GM12878 (cell line): ENCODE data around the gene CDH4. TPM values are rescaled to one million over a fixed set of nuclear protein-coding genes. Genes with fewer than 3 reads are reported as not detected.

ENCODE experiments used
- ATAC-seq: fragments of 200-7000 bp; cut with Tn5 transposase; 3 replicates; pipeline ENCODE4 v1.9.1; 2020; ENCODE audit warnings: mild to moderate bottlenecking, moderate library complexity
- BruUV-seq: library from RNA; stranded (reverse); fragments of 400-500 nt; replicated peaks from 2 replicates; lab custom pipeline; 2021; lab: Mats Ljungman, UMichigan
- CTCF ChIA-PET: fragments of 300-600 bp; sonication (Branson Sonifier 250); formaldehyde crosslinking; extraction: SDS; loops from one replicate; lab custom pipeline; 2021; ENCODE audit warnings: inconsistent platforms; lab: Yijun Ruan, JAX
- POLR2A ChIA-PET: fragments of 350-600 bp; formaldehyde crosslinking; extraction: SDS; loops from one replicate; lab custom pipeline; 2021; ENCODE audit warnings: inconsistent platforms; lab: Charles Lee
- RAD21 ChIA-PET: fragments of 300-600 bp; sonication (Branson Sonifier 250); formaldehyde crosslinking; loops from one replicate; lab custom pipeline; 2023; ENCODE audit warnings: antibody characterized with exemption; ENCODE audit not compliant: unreplicated experiment; lab: Charles Lee
- SMC1A ChIA-PET: fragments of 300-600 bp; sonication (Branson Sonifier 250); formaldehyde crosslinking; loops from one replicate; lab custom pipeline; 2023; ENCODE audit not compliant: unreplicated experiment, uncharacterized antibody; lab: Charles Lee
- DNase-seq: peaks from one replicate; pipeline ENCODE4 v3.0.0-alpha.2; 2011; ENCODE audit warnings: low read depth, low spot score
- FAIRE-seq: peaks from 3 replicates; lab custom pipeline; 2011; peaks lifted over from hg19 to GRCh38; lab: Jason Lieb, UNC
- H2AFZ ChIP-seq: 2 replicates; pipeline ENCODE4 v1.6.0; 2011; ENCODE audit warnings: low read depth, low read length, control low read depth; ENCODE audit not compliant: control insufficient read depth
- H3K27ac ChIP-seq: 2 replicates; pipeline ENCODE4 v1.5.1; 2011; ENCODE audit warnings: control low read depth; ENCODE audit not compliant: control insufficient read depth, insufficient read depth
- H3K27me3 ChIP-seq, 2 experiments: replicated peaks in 1 of 2; 2 replicates each; pipeline versions ENCODE4 v1.6.0 to v1.6.1; 2011; ENCODE audit warnings: low read length in 1 of 2; ENCODE audit not compliant: control insufficient read depth in 2 of 2, insufficient read depth in 2 of 2
- H3K36me3 ChIP-seq, 2 experiments: 2 replicates each; pipeline ENCODE4 v1.5.1; 2011; ENCODE audit warnings: low read length in 1 of 2; ENCODE audit not compliant: control insufficient read depth in 2 of 2, insufficient read depth in 2 of 2
- H3K4me1 ChIP-seq: 2 replicates; pipeline ENCODE4 v1.6.1; 2011; ENCODE audit warnings: mild to moderate bottlenecking, low read length, moderate library complexity, mixed read lengths; ENCODE audit not compliant: control insufficient read depth, insufficient read depth
- H3K4me2 ChIP-seq: 2 replicates; pipeline ENCODE4 v1.6.0; 2011; ENCODE audit warnings: control low read depth; ENCODE audit not compliant: control insufficient read depth, insufficient read depth
- H3K4me3 ChIP-seq: fragments of 200-600 bp; sonication (generic); 2 replicates; pipeline ENCODE4 v1.5.1; 2016
- H3K79me2 ChIP-seq: 2 replicates; pipeline ENCODE4 v1.6.0; 2011; ENCODE audit warnings: low read length; ENCODE audit not compliant: control insufficient read depth, insufficient read depth
- H3K9ac ChIP-seq: 2 replicates; pipeline ENCODE4 v1.8.0; 2011; ENCODE audit warnings: low read length, control low read depth, mixed read lengths; ENCODE audit not compliant: control insufficient read depth, insufficient read depth
- H3K9me3 ChIP-seq: replicated peaks from 3 replicates; pipeline ENCODE4 v1.5.1; 2011; ENCODE audit warnings: mild to moderate bottlenecking, low read length; ENCODE audit not compliant: control insufficient read depth, insufficient read depth
- H4K20me1 ChIP-seq: 2 replicates; pipeline ENCODE4 v1.6.0; 2011; ENCODE audit not compliant: control insufficient read depth, insufficient read depth
- BHLHE40 ChIP-seq, 2 experiments: fragments of 450-650 bp in 1 of 2; IDR thresholded peaks; 2 replicates each; pipeline ENCODE4 v1.6.1; 2011 to 2017; ENCODE audit warnings: low read depth in 2 of 2, borderline replicate concordance in 1 of 2, improper control_type of control experiment in 1 of 2, low read length in 1 of 2, mild to moderate bottlenecking in 1 of 2
- CREB1 ChIP-seq: IDR thresholded peaks from 2 replicates; pipeline ENCODE4 v1.6.1; 2012; ENCODE audit warnings: low read depth, mild to moderate bottlenecking, inconsistent platforms
- CREM ChIP-seq: IDR thresholded peaks from 2 replicates; pipeline ENCODE4 v1.6.1; 2014; ENCODE audit warnings: antibody characterized with exemption, low read depth
- EP300 ChIP-seq, 2 experiments: fragments of 150-350 bp in 1 of 2; IDR thresholded peaks; 2 replicates each; pipeline ENCODE4 v1.6.1; 2011 to 2012; ENCODE audit warnings: low read depth in 2 of 2, low read length in 2 of 2, borderline replicate concordance in 1 of 2, improper control_type of control experiment in 1 of 2, inconsistent platforms in 1 of 2; ENCODE audit not compliant: control insufficient read depth in 1 of 2
- FOXK2 ChIP-seq: fragments of 450-650 bp; IDR thresholded peaks from 2 replicates; pipeline ENCODE4 v1.6.1; 2017; ENCODE audit warnings: mild to moderate bottlenecking, moderate library complexity
- HDAC6 ChIP-seq: fragments of 200-600 bp; sonication (generic); IDR thresholded peaks from one replicate; pipeline ENCODE4 v1.8.0; 2017; ENCODE audit warnings: antibody characterized with exemption; ENCODE audit not compliant: unreplicated experiment
- NBN ChIP-seq: fragments of 450-650 bp; IDR thresholded peaks from 2 replicates; pipeline ENCODE4 v1.6.1; 2016
- PAX5 ChIP-seq: IDR thresholded peaks from 2 replicates; pipeline ENCODE4 v1.6.1; 2011; ENCODE audit warnings: low read depth, low read length, borderline replicate concordance
- POLR2AphosphoS2 ChIP-seq: IDR thresholded peaks from 2 replicates; pipeline ENCODE4 v1.6.1; 2011; ENCODE audit warnings: low read depth, mild to moderate bottlenecking, low read length, improper control_type of control experiment, moderate library complexity
- RELA ChIP-seq: fragments of 450-650 bp; IDR thresholded peaks from 2 replicates; pipeline ENCODE4 v1.8.0; 2014; ENCODE audit warnings: borderline replicate concordance; ENCODE audit not compliant: partially characterized antibody
- SREBF1 ChIP-seq: IDR thresholded peaks from 2 replicates; pipeline ENCODE4 v1.6.1; 2012; ENCODE audit warnings: mild to moderate bottlenecking, low read length
- TAF1 ChIP-seq: IDR thresholded peaks from 2 replicates; pipeline ENCODE4 v1.6.1; 2011; ENCODE audit warnings: mild to moderate bottlenecking, low read depth, low read length, borderline replicate concordance
- ZNF217 ChIP-seq: fragments of 450-650 bp; IDR thresholded peaks from 2 replicates; pipeline ENCODE4 v1.6.1; 2017; ENCODE audit warnings: antibody characterized with exemption, mild to moderate bottlenecking
- ZZZ3 ChIP-seq: IDR thresholded peaks from 2 replicates; pipeline ENCODE4 v1.6.1; 2011; ENCODE audit warnings: low read depth; ENCODE audit not compliant: control insufficient read depth, insufficient read length
- WGBS: methylation state at CpG from one replicate; pipeline ENCODE4 v1.1.6; 2016; ENCODE audit warnings: low lambda C conversion rate; ENCODE audit not compliant: insufficient replicate concordance, insufficient coverage; ENCODE audit errors: missing lambda C conversion rate; 5-methylcytosine and 5-hydroxymethylcytosine counted together
- in situ Hi-C: fragments of 300-500 bp; cut with MboI; formaldehyde crosslinking; loops from 9 replicates; pipeline ENCODE4 v1.14.3; 2018; ENCODE audit warnings: mixed read lengths
- intact Hi-C: fragments of 100-400 bp; cut with micrococcal nuclease; formaldehyde crosslinking; loops from one replicate; pipeline ENCODE4 v1.14.2; 2022; ENCODE audit not compliant: unreplicated experiment
- polyA plus RNA-seq, 11 experiments: library from polyadenylated mRNA; depleted of rRNA in 4 of 11; unstranded in 6 of 11; stranded (reverse) in 5 of 11; fragments of >200 nt; fragmentation: Nextera tagmentation in 4 of 11; fragmentation: Illumina TruSeq in 1 of 11; extraction: Ambion mirVana in 4 of 11; extraction: Trizol in 1 of 11; gene quantifications; 1 replicate in 1 of 11; 2 replicates in 10 of 11; pipeline versions ENCODE4 v1.2.1 to v1.2.3, GENCODE V29; 2011 to 2016; ENCODE audit warnings: inconsistent platforms in 2 of 11, missing spikeins in 2 of 11, low read depth in 1 of 11
- total RNA-seq, 4 experiments: library from RNA; depleted of rRNA in 3 of 4; stranded (reverse); fragments of >200 nt in 3 of 4; fragmentation: Illumina TruSeq in 1 of 4; extraction: Trizol in 1 of 4; gene quantifications; 2 replicates each; pipeline versions ENCODE4 v1.2.1 to v1.2.3, GENCODE V29; 2013 to 2021
- TF ChIP-seq, protein P1 (sequence below): fragments of 450-650 bp; IDR thresholded peaks from 2 replicates; pipeline ENCODE4 v1.6.1; 2017; ENCODE audit warnings: antibody characterized with exemption, mild to moderate bottlenecking, moderate library complexity
- TF ChIP-seq, protein P2 (sequence below): fragments of 150-350 bp; IDR thresholded peaks from 2 replicates; pipeline ENCODE4 v1.6.1; 2014; ENCODE audit warnings: mild to moderate bottlenecking, low read depth, low read length

The CDH4 gene
- total and polyA plus RNA-seq, 10 of the 15 experiments (the other 5 are each of a cell fraction or from before 2014, with no cell fraction given), result not detected

GRCh38 chr20:61303217-61303616 lies 51.2 kb downstream of the CDH4 start:
- ATAC-seq (no peak), FAIRE-seq (no peak), DNase-seq (no peak)
- Histone ChIP-seq H3K9ac (no peak overlapping the region), H3K4me1 (no peaks in the 10 kb centered on the region), H3K27me3 (no peaks in the 10 kb centered on the region), H3K36me3 (no peaks in the 10 kb centered on the region), H3K79me2 (no peaks in the 10 kb centered on the region), H3K27ac (no peak overlapping the region), H3K9me3 (no peaks in the 10 kb centered on the region; the same call in 2 of the 3 replicates), H4K20me1 (no peaks in the 10 kb centered on the region), H3K4me3 (no peak overlapping the region), H3K4me2 (no peak overlapping the region)
- in situ Hi-C loops, result loop anchor here (25.0 kb wide), 1 partner anchor 341 kb away; no protein-coding TSS in a partner anchor
- intact Hi-C loops, result no loop called here
- ChIA-PET CTCF (no interaction called here), RAD21 (no interaction called here), POLR2A (no interaction called here)
- BruUV-seq, result no TSS peak
- 35% methylated on average over 6 of the region's 8 CpGs for WGBS
- TF ChIP-seq HDAC6, result no peak
- TF ChIP-seq BHLHE40 (IDR thresholded peaks at IDR 0.05; ENCODE audit: borderline replicate concordance in 1 of 2, low read depth in 2 of 2, low read length in 1 of 2), result no peak
- TF ChIP-seq ZNF217, result no peak
- TF ChIP-seq POLR2AphosphoS2, result no peak
- TF ChIP-seq FOXK2, result no peak
- TF ChIP-seq PAX5, result no peak
- TF ChIP-seq NBN, result no peak
- TF ChIP-seq RELA, result no peak
- no peak for TF ChIP-seq TAF1
- TF ChIP-seq EP300 (IDR thresholded peaks at IDR 0.05; ENCODE audit: borderline replicate concordance in 1 of 2, control insufficient read depth in 1 of 2, low read depth in 2 of 2, low read length in 2 of 2), result no peak
- TF ChIP-seq, protein P1, sequence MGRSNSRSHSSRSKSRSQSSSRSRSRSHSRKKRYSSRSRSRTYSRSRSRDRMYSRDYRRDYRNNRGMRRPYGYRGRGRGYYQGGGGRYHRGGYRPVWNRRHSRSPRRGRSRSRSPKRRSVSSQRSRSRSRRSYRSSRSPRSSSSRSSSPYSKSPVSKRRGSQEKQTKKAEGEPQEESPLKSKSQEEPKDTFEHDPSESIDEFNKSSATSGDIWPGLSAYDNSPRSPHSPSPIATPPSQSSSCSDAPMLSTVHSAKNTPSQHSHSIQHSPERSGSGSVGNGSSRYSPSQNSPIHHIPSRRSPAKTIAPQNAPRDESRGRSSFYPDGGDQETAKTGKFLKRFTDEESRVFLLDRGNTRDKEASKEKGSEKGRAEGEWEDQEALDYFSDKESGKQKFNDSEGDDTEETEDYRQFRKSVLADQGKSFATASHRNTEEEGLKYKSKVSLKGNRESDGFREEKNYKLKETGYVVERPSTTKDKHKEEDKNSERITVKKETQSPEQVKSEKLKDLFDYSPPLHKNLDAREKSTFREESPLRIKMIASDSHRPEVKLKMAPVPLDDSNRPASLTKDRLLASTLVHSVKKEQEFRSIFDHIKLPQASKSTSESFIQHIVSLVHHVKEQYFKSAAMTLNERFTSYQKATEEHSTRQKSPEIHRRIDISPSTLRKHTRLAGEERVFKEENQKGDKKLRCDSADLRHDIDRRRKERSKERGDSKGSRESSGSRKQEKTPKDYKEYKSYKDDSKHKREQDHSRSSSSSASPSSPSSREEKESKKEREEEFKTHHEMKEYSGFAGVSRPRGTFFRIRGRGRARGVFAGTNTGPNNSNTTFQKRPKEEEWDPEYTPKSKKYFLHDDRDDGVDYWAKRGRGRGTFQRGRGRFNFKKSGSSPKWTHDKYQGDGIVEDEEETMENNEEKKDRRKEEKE, result no peak
- no peak for TF ChIP-seq SREBF1
- no peak for TF ChIP-seq ZZZ3
- TF ChIP-seq, protein P2, sequence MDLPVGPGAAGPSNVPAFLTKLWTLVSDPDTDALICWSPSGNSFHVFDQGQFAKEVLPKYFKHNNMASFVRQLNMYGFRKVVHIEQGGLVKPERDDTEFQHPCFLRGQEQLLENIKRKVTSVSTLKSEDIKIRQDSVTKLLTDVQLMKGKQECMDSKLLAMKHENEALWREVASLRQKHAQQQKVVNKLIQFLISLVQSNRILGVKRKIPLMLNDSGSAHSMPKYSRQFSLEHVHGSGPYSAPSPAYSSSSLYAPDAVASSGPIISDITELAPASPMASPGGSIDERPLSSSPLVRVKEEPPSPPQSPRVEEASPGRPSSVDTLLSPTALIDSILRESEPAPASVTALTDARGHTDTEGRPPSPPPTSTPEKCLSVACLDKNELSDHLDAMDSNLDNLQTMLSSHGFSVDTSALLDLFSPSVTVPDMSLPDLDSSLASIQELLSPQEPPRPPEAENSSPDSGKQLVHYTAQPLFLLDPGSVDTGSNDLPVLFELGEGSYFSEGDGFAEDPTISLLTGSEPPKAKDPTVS, result no peak
- no peak for TF ChIP-seq CREB1
- TF ChIP-seq CREM, result no peak
- TF ChIP-seq, all 136 proteins: peak for 0
- no peak overlapping the region for H2AFZ ChIP-seq
- SMC1A ChIA-PET, result no interaction called here
